DMS153 treated with DMSO at 0.1 percent for 48 hours (cell line): ENCODE results near the gene TTC39B.
A peak's percentile ranks its signal among the peaks of the same experiment; 100 is the strongest.

ENCODE experiments used
- DNase-seq: peaks from one replicate; lab custom pipeline; 2025; ENCODE audit not compliant: unreplicated experiment; lab: John Stamatoyannopoulos, UW

Gene TTC39B

DNA sequence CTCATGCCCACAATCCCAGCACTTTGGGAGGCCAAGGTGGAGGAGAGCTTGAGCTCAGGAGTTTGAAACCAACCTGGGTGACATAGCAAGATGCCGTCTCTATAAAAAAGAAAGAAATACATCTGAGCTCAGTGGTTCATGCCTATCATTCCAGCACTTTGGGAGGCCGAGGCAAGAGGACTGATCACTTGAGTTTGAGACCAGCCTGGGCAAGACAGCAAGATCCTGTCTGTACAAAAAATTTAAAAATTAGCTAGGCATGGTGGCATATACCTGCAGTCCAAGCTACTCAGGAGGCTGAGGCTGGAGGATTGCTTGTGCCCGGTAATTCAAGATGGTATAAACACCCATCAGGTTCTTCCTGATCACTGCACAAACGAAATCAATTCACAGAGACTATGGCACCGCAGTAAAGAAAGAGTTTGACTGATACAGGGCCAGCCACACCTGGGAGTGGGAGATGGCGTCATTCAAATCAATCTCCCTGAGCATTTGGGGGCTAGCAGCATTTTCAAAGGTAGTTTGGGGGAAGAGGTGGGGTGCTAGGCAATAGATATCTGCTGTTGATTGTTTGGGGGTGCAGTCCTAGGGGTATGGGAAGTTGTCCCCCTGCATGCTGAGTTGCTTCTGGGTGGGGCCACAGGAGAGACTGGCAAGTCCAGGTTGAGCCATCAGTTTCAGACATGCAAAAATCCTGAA lies 169.2 kb downstream of the TTC39B start:
- DNase-seq: no peak

DNA sequence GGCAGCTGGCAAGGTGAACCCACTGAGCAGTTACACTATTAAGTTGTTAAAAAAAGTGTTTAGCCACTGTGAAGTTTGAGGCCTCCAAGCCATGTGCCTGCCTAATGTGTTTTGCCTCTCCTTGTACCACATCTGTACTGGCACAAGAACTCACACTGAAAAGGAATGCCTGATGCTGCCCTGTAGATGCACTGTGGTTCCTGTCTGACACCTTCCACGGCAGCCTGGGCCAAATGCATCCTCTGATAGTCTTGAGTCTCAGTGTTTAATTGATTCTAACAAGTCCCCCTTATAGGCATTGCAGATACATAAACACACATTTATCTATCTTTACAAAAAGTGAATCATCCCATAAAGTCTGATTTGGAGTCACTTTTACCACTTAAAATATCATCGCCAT lies 169.9 kb downstream of the TTC39B start:
- no peak for DNase-seq

DNA sequence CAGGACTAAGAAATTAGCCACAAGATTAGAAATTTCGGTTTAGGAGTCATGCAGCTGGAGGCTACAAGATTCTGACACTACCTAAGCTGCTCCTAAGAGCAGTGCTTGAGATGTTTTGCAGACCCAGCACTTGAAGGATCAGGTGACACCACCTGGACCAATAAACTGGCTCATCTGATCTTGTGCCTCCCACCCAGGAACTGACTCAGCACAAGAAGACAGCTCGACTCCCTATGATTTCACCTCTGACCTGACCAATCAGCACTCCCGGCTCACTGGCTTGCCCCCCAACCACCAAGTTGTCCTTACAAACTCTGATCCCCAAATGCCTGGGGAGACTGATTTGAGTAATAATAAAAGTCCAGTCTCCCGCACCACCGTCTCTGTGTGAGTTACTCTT lies 170.4 kb downstream of the TTC39B start:
- no peak for DNase-seq

DNA sequence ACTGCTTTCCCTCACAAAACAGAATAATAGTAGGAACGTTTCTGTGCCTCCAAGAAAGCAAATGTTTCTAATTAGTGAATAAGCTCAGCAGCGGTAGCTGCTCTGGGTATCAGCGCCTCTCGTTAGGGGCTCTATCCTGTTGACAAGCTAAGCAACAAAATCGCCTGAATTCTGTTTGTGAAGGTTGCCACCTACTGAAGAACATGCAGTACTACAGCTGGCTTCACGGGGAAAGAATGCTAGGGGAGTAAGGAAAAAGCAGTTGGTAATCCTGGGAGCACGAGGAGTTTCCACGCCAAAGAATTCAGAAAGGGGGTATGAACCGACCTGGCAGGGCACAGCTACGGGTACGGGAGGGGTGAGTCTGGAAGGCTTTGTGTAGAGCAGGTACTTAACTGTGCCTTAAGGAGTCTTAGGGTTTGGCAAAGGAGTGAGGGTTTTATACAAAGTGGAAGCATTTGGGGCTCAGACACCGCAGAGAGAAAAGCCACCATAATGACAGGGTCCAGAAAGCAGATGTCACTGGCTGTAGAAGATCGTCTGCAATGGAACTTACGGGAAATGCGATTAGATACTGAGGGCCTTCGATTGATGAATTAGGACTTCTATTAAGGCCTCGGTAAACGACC lies 171.7 kb downstream of the TTC39B start:
- peak; percentile 66 for DNase-seq

DNA sequence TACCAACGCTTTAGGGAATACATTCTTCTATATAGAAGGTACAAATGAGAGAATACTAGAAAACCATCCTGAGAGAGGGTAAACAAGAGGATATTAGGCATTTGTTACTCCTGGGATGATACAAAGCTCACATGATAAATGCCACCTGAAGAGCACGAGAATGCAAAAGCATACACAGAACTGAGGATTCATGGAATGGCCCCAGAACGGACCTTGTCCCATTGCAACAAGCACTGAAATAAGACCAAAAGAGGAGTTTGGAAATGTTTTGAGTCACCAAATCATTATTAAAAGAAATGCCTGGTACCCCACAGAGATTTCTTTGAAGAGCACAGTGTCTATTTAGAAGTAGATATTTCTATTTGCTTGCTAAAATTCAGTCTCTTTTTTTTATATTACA lies 173.5 kb downstream of the TTC39B start:
- DNase-seq: no peak

DNA sequence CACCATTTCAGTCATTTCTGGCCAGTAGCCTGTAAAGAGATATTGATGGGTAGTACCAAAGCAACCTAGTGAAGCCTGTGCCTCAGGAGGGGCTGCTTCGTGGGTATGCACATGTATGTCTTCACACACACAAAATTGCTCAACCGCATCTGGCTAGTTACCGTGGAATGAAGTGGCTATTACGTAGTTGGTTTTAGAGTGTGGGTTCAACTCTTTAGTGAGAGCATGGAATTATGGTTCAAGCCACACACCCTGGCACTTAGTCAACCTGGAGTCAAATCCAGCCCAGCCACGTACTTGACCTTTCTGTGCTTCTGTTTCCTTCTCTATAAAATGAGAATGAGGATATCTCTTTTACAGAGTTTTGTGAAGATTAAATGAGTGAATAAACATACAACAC lies 174.9 kb downstream of the TTC39B start:
- DNase-seq: no peak

GRCh38 chr9:15131094-15131493 lies 175.9 kb downstream of the TTC39B start:
- no peak for DNase-seq

- no peak for DNase-seq
Observed at GRCh38 chr9:15127831-15128230, 179.2 kb downstream of the TTC39B start.

DNA sequence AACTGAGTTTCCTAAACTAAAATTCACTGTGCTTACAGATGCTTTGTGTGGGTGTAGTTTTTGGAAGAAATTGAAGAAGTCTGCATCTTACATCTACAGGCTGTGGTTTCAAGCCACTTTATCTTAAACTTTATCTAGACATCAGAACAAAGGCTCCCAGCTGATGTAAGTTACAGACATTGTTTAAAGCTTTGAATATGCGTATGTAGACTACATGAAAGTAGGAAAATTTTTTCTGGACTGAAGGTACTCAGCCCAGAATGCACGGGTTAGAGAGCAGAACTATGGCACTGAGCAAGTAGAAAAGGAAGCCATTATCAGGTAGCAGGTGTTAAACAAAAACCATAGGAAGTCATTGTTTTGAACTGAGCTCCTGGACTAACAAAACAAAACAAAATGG lies 185.4 kb downstream of the TTC39B start:
- DNase-seq: no peak

- no peak for DNase-seq
Observed at GRCh38 chr9:15116130-15116580, 190.9 kb downstream of the TTC39B start.

GRCh38 chr9:15115702-15116101 lies 191.3 kb downstream of the TTC39B start:
- DNase-seq: no peak

- DNase-seq: no peak
Observed at GRCh38 chr9:15115041-15115440, 192.0 kb downstream of the TTC39B start.
